Measurements from ENCODE around the gene SMC3. TPM values are rescaled to one million over a fixed set of nuclear protein-coding genes. Genes with fewer than 3 reads are reported as not detected.

SMC3 gene
- total RNA-seq, 2 experiments from 2014 or later = 46.8 to 48.0 TPM

DNA sequence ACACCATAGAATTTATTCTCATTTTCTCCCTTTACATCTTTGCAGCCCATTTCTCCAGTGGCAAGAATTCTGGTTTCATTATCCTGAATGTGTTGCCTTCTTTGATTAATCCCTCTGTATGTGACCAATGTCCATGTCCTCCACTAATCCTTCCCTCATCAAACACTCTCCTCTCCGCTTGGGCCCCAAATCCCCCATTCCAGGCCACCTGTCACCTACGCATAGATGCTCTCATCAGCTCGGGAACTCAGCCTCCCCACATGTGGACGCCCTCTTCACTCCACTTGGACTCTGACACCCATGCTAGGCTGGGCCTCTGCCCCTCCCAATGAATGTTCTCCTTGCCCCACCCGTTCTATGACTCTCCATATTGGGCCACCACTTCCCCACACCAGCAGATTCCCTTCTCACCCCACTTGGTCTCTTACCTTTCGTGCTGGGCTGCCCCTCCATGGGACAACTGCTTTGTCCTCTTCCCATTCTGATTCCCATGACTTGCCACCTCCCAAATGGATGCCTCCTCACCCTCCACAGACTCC lies 57.9 kb downstream of the SMC3 start:
- CTCF ChIA-PET = no interaction called here
- no peak for ATAC-seq (ENCODE audit: poor library complexity)
- Histone ChIP-seq H3K27me3 (ENCODE audit: control insufficient read depth in 1 of 2, insufficient read depth in 2 of 2, low read length in 2 of 2) (no peaks in the 10 kb centered on the region), H3K4me1 (ENCODE audit: insufficient read depth, low read length) (no peaks in the 10 kb centered on the region), H3K4me3 (ENCODE audit: low read length) (no peak overlapping the region), H3K27ac (ENCODE audit: low read depth in 1 of 2, low read length in 2 of 2) (no peak overlapping the region), H3K9me3 (ENCODE audit: control insufficient read depth in 1 of 2, insufficient read depth in 1 of 2, low read length in 2 of 2) (no peaks in the 10 kb centered on the region), H3K36me3 (ENCODE audit: insufficient read depth, low read length) (no peaks in the 10 kb centered on the region)
- H3K36me3 Mint-ChIP-seq (ENCODE audit: low read depth) = no peaks in the 10 kb centered on the region
- H3K27me3 Mint-ChIP-seq = no peaks in the 10 kb centered on the region
- no peak for TF ChIP-seq CTCF (IDR thresholded peaks at IDR 0.05)
- H3K9me3 Mint-ChIP-seq = no peaks in the 10 kb centered on the region
- H3K4me3 Mint-ChIP-seq = no peak overlapping the region
- no peak for DNase-seq
- intact Hi-C loops (cut with DNase I, micrococcal nuclease) = no loop called here
- POLR2A ChIA-PET = no interaction called here
- H3K4me1 Mint-ChIP-seq (ENCODE audit: low read depth) = no peaks in the 10 kb centered on the region
- no peak overlapping the region for H3K27ac Mint-ChIP-seq

DNA sequence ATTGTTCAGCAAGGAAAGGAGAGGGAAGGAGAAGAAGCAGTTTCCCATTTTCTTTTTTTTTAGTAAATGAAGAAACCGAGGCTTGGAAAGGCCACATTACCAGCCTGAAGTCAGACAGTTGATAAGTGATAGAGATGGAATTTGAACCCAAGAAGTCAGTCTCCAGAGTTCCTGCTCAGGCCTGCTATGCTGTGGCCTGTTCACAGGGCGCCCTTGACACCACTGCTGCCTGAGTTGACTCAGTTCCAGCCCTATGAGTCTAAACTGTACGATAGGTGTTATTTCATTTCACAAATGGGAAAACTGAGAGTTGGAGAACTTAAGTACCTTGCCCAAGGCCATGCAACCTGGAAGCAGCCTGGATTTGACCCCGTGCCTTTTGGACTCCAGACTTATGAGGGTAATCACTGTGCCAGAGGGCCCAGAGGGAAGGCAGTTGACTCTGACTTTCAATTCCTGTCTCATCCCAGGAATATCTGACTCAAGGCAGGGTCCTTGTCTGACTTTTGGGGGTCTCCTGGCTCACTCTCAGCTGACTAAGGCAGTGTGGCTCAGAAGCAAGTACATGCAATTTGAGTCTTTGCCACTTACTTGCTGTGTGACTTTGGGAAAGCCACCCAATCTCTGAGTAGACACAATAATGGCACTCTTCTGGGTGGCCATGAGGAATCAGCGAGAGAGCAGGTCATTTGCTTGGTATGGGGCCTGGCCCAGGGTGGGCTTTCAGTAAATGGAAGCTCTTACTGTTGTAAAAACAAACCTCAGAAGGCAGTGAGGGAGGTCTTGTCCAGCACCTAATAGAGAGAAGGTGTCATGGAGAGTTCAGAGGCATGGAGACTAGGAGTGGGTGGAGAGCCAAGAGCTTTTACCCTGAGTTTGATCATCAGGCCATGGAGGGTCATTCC lies 58.7 kb downstream of the SMC3 start:
- intact Hi-C loops (cut with DNase I, micrococcal nuclease) = no loop called here
- ChIA-PET CTCF (no interaction called here), POLR2A (no interaction called here)
- no peaks in the 10 kb centered on the region for H3K36me3 ChIP-seq (ENCODE audit: insufficient read depth, low read length)
- H3K36me3 Mint-ChIP-seq (ENCODE audit: low read depth) = no peaks in the 10 kb centered on the region
- no peak for TF ChIP-seq CTCF (IDR thresholded peaks at IDR 0.05)
- H3K27me3 Mint-ChIP-seq = peaks cover 4% of the 10 kb centered on the region
- H3K27ac Mint-ChIP-seq = no peak overlapping the region
- no peaks in the 10 kb centered on the region for H3K4me1 Mint-ChIP-seq (ENCODE audit: low read depth)
- H3K27ac ChIP-seq (ENCODE audit: low read depth in 1 of 2, low read length in 2 of 2) = no peak overlapping the region
- no peak overlapping the region for H3K4me3 ChIP-seq (ENCODE audit: low read length)
- no peaks in the 10 kb centered on the region for H3K9me3 Mint-ChIP-seq
- no peak for ATAC-seq (ENCODE audit: poor library complexity)
- no peaks in the 10 kb centered on the region for H3K27me3 ChIP-seq (ENCODE audit: control insufficient read depth in 1 of 2, insufficient read depth in 2 of 2, low read length in 2 of 2)
- H3K4me1 ChIP-seq (ENCODE audit: insufficient read depth, low read length) = no peaks in the 10 kb centered on the region
- no peak for DNase-seq
- no peaks in the 10 kb centered on the region for H3K9me3 ChIP-seq (ENCODE audit: control insufficient read depth in 1 of 2, insufficient read depth in 1 of 2, low read length in 2 of 2)
- H3K4me3 Mint-ChIP-seq = no peak overlapping the region

GRCh38 chr10:110628161-110628560 lies 60.7 kb downstream of the SMC3 start:
- Mint-ChIP-seq H3K4me3 (no peak overlapping the region), H3K36me3 (ENCODE audit: low read depth) (no peaks in the 10 kb centered on the region), H3K4me1 (ENCODE audit: low read depth) (no peaks in the 10 kb centered on the region), H3K27me3 (peaks cover 6% of the 10 kb centered on the region), H3K27ac (no peak overlapping the region), H3K9me3 (no peaks in the 10 kb centered on the region)
- ChIA-PET POLR2A (no interaction called here), CTCF (no interaction called here)
- no peak overlapping the region for H3K27ac ChIP-seq (ENCODE audit: low read depth in 1 of 2, low read length in 2 of 2)
- H3K9me3 ChIP-seq (ENCODE audit: control insufficient read depth in 1 of 2, insufficient read depth in 1 of 2, low read length in 2 of 2) = no peaks in the 10 kb centered on the region
- H3K36me3 ChIP-seq (ENCODE audit: insufficient read depth, low read length) = no peaks in the 10 kb centered on the region
- ATAC-seq (ENCODE audit: poor library complexity) = no peak
- TF ChIP-seq CTCF (IDR thresholded peaks at IDR 0.05) = no peak
- H3K4me3 ChIP-seq (ENCODE audit: low read length) = no peak overlapping the region
- intact Hi-C loops (cut with DNase I, micrococcal nuclease) = no loop called here
- H3K27me3 ChIP-seq (ENCODE audit: control insufficient read depth in 1 of 2, insufficient read depth in 2 of 2, low read length in 2 of 2) = no peaks in the 10 kb centered on the region
- no peaks in the 10 kb centered on the region for H3K4me1 ChIP-seq (ENCODE audit: insufficient read depth, low read length)
- DNase-seq = no peak
